ENCODE data around the gene MLIP. TPM values are rescaled to one million over a fixed set of nuclear protein-coding genes. Genes with fewer than 3 reads are reported as not detected.

Gene MLIP
- total and polyA plus RNA-seq, 2 of the 13 experiments (the other 11 are each of a cell fraction or from before 2014, with no cell fraction given): 0.08 to 0.33 TPM

GRCh38 chr6:54098450-54099044 is 12.7 kb upstream of the MLIP start (continued):
- TF ChIP-seq FOXK1 (CRISPR knock-in tag; IDR thresholded peaks at IDR 0.05; ENCODE audit: borderline replicate concordance, low read depth) (no peak), MZF1 (CRISPR knock-in tag; IDR thresholded peaks at IDR 0.05; ENCODE audit: borderline replicate concordance) (no peak), ZNF773 (CRISPR knock-in tag; IDR thresholded peaks at IDR 0.05; ENCODE audit: borderline replicate concordance) (no peak), BATF2 (CRISPR knock-in tag; IDR thresholded peaks at IDR 0.05) (no peak), ZNF18 (CRISPR knock-in tag; IDR thresholded peaks at IDR 0.05; ENCODE audit: insufficient replicate concordance) (no peak), MAX (IDR thresholded peaks at IDR 0.05) (no peak), SRF (IDR thresholded peaks at IDR 0.05; ENCODE audit: low read depth, low read length) (no peak), FLYWCH1 (CRISPR knock-in tag; IDR thresholded peaks at IDR 0.05) (no peak), ZNF407 (CRISPR knock-in tag; IDR thresholded peaks at IDR 0.05; ENCODE audit: not compliant biosample characterization) (no peak), ZNF574 (CRISPR knock-in tag; IDR thresholded peaks at IDR 0.05) (no peak), TCF7 (IDR thresholded peaks at IDR 0.05; ENCODE audit: low read depth) (peak; percentile 84), LCORL (IDR thresholded peaks at IDR 0.05) (no peak), LCORL (CRISPR knock-in tag; IDR thresholded peaks at IDR 0.05) (no peak), BCL6 (CRISPR knock-in tag; IDR thresholded peaks at IDR 0.05) (peak; percentile 41; the same call in 1 of the 2 replicates), GLMP (CRISPR knock-in tag; IDR thresholded peaks at IDR 0.05; ENCODE audit: borderline replicate concordance) (no peak)
